IPS-NIHi11 (cell line): Measurements from ENCODE around the gene PON1.

Source experiments
- DNase-seq: peaks from one replicate; pipeline ENCODE4 v3.0.0; 2012; ENCODE audit warnings: mixed read lengths, low spot score

The PON1 gene

GRCh38 chr7:95324431-95324830, at the start of gene PON1:
PON1 (minus strand) TSS chr7:95324532; CDS start chr7:95324475, 57 bp downstream.
- no peak for DNase-seq

DNA sequence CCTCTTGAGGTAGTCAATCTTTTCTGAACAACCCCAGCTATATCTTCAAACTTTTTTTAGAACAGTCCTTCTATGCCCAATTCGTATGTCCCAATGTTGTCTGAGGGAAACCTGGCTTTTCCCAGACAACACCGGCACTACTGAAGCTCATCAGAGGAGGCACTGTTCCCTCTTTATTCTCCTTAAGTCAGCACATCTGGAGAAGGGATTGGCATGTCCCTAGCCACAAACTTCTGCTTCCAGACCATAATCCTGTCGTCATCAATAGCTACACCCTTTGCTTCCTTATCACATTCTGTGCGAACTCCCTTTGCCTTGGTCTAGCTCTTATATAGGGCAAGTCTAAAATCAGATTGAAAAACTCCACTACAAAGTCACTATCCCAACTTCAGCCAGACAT, 49.0 kb upstream of the PON1 start:
- peak; percentile 15 for DNase-seq

- no peak for DNase-seq
These were observed 43.9 kb upstream of the PON1 start for GRCh38 chr7:95368235-95368634.

GRCh38 chr7:95367606-95368005, 43.3 kb upstream of the PON1 start:
- no peak for DNase-seq

- no peak for DNase-seq
These were observed 40.8 kb upstream of the PON1 start for GRCh38 chr7:95365151-95365550.

DNA sequence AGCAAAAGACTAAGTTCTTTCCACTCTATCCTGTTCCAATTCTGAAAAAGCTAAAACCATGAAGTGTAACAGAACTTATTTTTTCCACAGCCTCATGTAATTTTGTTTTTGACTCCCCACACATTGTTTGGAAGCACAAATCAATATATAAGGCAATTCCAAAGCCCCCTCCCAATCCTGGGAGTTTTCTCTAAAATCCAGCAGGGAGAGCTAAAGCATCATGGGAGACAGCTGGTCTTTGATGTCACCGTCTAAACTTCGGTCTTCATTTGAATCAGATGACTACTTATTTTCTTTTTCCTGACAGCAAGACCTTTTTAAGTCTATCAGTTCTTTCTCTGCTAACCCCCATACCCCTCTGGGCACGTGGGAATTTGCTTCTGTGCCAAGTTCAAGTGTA, 33.3 kb upstream of the PON1 start:
- DNase-seq, result no peak

- peak; percentile 45 for DNase-seq
These were observed 18.4 kb upstream of the PON1 start for GRCh38 chr7:95342642-95343307.

DNA sequence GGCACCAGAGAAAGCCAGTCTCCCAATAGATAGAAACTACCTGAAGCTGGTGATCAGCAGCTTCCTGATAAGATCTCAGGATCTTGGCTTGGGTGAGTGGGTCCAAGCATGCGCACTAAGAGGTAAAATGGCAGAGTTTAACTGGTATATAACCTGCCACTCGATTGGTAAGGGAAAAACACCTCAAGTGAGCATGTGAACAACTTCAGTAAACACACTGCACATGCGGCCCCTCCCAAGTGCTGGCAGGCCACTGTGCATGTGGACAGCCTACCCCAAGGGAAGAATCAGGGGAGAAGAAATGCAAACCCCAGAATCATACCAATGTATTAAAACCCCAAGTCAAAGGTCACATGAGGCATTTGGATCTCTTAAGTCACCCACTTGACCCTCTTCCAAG, 17.7 kb upstream of the PON1 start:
- no peak for DNase-seq

GRCh38 chr7:95340491-95340890, 16.2 kb upstream of the PON1 start:
- no peak for DNase-seq

- DNase-seq, result no peak
These were observed 14.5 kb upstream of the PON1 start for GRCh38 chr7:95338832-95339231.

- no peak for DNase-seq
These were observed 10.8 kb upstream of the PON1 start for GRCh38 chr7:95335093-95335492.

GRCh38 chr7:95334447-95334846, 10.1 kb upstream of the PON1 start:
- DNase-seq, result no peak

DNA sequence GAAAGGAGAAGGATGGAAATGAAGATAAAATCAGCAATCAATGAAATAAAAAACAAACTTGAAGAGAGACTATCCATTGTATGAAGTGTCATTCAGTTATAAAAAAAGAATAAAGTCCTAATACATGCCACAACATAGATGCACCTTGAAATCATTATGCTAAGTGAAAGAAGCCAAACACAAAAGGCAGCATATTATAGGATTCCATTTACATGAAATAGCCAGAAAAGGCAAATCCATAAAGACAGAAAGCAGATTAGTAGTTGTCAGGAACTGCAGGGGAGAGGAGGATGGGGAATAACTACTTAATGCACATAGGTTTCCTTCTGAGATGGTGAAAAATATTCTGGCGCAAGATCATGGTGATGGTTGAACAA, 6.6 kb upstream of the PON1 start:
- no peak for DNase-seq

DNA sequence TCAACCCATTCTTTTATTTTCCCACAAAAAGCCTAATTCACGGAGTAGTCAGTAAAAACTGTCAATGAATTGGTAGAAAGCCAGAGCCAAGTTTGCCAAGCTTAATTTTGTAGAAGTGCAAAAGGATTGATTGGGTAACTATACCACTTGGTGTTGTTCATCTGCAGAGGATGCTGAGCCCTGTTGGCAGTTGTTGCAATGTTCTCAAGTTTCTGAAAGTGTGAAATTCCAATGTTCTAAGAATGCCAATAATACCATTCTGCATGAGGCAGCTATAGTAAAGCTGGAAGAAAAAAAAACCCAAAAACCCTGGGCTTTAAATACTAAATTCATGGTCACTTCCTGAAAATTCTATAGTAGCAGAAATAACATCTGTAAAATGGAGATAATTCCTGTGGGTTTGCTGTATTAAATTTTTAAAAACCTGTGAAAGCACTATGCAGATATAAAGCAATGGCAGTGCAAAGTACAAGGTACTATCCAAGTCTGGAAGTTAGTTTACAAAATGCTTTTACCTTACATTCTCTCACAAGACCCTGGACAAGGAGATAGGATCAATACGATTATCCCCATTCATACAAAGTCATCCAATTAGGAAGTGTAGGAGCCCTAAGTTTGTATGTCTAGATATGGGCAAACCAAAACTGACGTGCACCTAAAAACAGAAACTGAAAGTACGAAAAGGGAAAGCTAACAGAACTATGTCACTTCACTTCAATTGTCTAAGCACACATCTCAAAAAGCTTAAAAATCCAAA, 6.0 kb upstream of the PON1 start:
- DNase-seq, result no peak

DNA sequence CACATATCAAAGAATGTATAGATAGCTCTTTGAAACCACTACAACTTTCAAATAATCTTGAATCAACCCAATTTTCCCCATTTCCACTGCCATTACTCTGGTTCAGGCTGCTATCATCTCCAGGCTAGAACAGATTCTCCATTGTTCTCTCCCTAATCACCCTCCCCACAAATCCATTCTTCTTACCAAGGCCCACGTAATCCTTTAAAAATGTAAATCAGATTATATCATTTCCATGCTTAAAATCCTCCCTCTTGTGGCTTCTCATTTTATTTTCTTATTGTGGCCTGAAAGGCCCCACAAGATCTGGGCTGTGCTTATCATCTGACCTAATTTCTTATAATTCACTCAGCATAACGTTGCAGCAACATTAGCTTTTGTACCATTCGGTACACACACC, 3.0 kb upstream of the PON1 start:
- DNase-seq, result no peak

GRCh38 chr7:95323410-95324129, 762 bp downstream of the PON1 start:
- DNase-seq, result no peak

DNA sequence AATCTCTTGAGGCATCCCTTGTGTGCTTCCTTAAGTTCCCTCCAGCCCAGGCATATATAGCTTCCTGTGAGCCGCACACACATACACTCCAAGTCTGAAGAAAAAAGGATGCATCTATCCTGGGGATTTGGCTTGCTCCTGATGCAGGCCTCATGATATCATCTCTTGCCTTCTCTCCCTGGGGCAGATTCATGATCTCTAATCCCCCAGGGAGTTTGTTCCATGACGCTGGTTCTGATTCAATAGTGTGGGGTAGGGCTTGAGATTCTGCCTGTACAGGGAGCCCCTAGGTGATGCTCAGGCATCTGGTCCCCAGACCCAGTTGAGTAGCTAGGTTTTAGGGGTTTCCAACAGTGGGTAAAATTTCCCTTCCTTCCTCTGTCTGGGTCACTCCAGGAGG, 1.5 kb downstream of the PON1 start:
- no peak for DNase-seq

GRCh38 chr7:95322396-95322795, 1.9 kb downstream of the PON1 start:
- no peak for DNase-seq

DNA sequence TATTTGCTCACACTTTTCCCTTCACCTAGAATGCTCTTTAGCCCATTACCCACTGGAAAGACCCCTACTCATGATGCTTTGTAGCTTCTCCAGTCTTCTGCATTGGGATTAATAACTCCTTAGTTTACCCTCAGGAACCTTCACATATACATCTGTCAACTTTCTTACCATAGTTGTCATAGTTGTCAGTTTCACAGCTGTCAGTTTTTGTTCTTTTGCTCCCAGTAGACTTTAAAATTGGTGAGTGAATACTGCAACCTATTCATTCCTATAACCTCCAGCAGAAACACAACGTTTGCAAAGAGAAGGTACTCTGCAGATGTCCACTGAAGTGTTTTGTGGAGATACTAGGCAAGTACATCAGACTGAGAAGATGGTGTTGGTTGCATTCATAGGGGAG, 2.6 kb downstream of the PON1 start:
- no peak for DNase-seq

DNA sequence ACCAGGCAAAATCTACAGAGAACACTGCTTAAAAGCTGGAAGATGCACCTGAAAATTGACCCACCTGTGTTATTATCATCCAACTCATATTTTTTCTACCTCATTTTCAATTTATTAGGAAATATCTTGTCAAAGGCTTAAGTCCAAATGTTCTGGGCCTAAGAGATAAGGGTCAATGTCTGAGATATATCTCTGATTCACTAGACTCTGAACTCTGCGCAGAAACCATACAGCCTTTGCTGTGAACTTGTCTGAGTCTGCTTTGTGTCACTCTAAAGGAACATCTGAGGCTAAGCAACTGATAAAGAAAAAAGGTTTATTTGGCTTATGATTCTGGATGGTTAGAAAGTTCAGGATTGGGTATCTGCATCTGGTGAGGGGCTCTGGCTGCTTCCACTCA, 3.7 kb downstream of the PON1 start:
- DNase-seq, result no peak

DNA sequence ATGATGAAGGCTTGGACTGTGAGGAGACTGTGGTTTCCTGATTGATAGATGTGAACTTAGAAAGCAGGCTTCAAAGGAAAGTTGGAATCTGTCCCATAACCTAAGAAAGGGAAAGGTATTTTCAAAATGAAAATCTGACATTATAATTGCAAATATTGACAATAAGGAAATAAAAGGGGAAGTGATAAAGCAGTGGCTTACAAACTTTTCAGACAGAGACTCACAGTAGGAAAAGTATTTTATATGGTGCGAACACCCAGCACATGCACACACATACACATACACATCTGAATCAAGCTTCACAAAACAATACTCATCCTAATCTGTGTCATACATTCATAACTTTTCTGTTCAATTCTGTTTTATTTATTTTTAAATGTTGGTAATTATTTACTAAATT, 4.8 kb downstream of the PON1 start:
- no peak for DNase-seq

GRCh38 chr7:95318501-95319100, 5.7 kb downstream of the PON1 start:
- DNase-seq, result no peak

DNA sequence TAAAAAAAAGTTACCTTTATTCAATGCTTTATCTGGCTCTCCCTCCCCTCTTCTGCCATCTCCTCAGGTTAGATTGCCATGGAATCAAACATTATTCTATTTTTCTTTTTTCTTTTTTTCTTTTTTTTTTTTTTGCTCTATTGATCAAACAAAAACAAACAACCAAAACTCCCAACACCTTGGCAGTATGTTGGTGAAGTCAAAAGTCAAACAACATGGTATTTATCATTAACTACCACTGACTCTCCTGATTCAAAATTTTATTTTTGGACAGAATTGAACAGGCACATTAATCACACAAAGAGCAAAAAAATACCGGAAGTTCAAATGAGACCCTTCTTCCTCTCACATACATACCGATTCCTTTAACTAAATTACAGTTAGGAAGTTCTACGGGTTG, 6.4 kb downstream of the PON1 start:
- no peak for DNase-seq
